Measurements from ENCODE around the gene OBSL1. TPM values are rescaled to one million over a fixed set of nuclear protein-coding genes. Genes with fewer than 3 reads are reported as not detected.

The OBSL1 gene
- total RNA-seq = 27.0 and 93.4 TPM in 2 replicates

GRCh38 chr2:219571311-219572236 lies at the start of gene OBSL1:
OBSL1 (minus strand) TSS chr2:219571539; CDS start chr2:219571232, 307 bp downstream.

GRCh38 chr2:219597552-219598307 lies 26.4 kb upstream of the OBSL1 start, which contains the start of gene STK11IP:
STK11IP (plus strand) TSS chr2:219597857; CDS start chr2:219598120, 263 bp downstream.

GRCh38 chr2:219572237-219573001 lies 1.1 kb upstream of the OBSL1 start, which contains the start of gene INHA:
INHA (plus strand) TSS chr2:219572310; CDS start chr2:219572375, 65 bp downstream.

GRCh38 chr2:219543596-219544358 lies 27.6 kb downstream of the OBSL1 start, which contains the start of the genes CHPF and TMEM198:
CHPF (minus strand) TSS chr2:219543809; CDS start chr2:219543538, 271 bp downstream.
TMEM198 (plus strand) TSS chr2:219544028; CDS start chr2:219544728, 700 bp downstream.

GRCh38 chr2:219514196-219514761 lies 57.1 kb downstream of the OBSL1 start, which contains the start of gene ASIC4:
ASIC4 (plus strand) TSS chr2:219514482; CDS start chr2:219514725, 243 bp downstream.

Other genes starting within 250 kb of the OBSL1 start
- not detected in 2 replicates for gene RESP18, start 238.8 kb downstream of the OBSL1 start, total RNA-seq
- gene DNPEP, start 183.6 kb downstream of the OBSL1 start, total RNA-seq = 48.9 and 119 TPM in 2 replicates
- under 0.01 and 20.4 TPM in 2 replicates for gene DES, start 153.2 kb downstream of the OBSL1 start, total RNA-seq
- gene SPEG, start 136.7 kb downstream of the OBSL1 start, total RNA-seq = 8.5 and 11.7 TPM in 2 replicates
- 62.8 and 73.8 TPM in 2 replicates for gene GMPPA, start 72.6 kb downstream of the OBSL1 start, total RNA-seq
- gene ASIC4, start 57.1 kb downstream of the OBSL1 start, total RNA-seq = 0.64 TPM in 1 of 2 replicates, not detected in the other
- gene CHPF, start 27.7 kb downstream of the OBSL1 start, total RNA-seq = 195 and 201 TPM in 2 replicates
- 0.78 and 9.2 TPM in 2 replicates for gene TMEM198, start 27.5 kb downstream of the OBSL1 start, total RNA-seq
- gene INHA, start 771 bp upstream of the OBSL1 start, total RNA-seq = not detected in 2 replicates
- gene STK11IP, start 26.3 kb upstream of the OBSL1 start, total RNA-seq = 15.4 and 15.7 TPM in 2 replicates
- 3.8 and 4.0 TPM in 2 replicates for gene SLC4A3, start 56.1 kb upstream of the OBSL1 start, total RNA-seq